T-helper 1 cell treated with Interleukin-12 subunit alpha and Interleukin-12 subunit beta and Interleukin-4 antibody, amounts not matched to agents 30 ng/mL and 1 ng/mL, for 36 hours (primary cell): ENCODE measurements around the gene FNDC5. TPM values are rescaled to one million over a fixed set of nuclear protein-coding genes. Genes with fewer than 3 reads are reported as not detected.

Source experiments
- intact Hi-C: fragments of 100-400 bp; cut with micrococcal nuclease; formaldehyde crosslinking; loops from one replicate; pipeline ENCODE4 v1.15.1; 2024
- total RNA-seq: library from RNA; stranded (reverse); gene quantifications from 2 replicates; pipeline ENCODE4 v1.2.3, GENCODE V29; 2022

The FNDC5 gene
- total RNA-seq, 1 donor from 2014 or later, result not detected

DNA sequence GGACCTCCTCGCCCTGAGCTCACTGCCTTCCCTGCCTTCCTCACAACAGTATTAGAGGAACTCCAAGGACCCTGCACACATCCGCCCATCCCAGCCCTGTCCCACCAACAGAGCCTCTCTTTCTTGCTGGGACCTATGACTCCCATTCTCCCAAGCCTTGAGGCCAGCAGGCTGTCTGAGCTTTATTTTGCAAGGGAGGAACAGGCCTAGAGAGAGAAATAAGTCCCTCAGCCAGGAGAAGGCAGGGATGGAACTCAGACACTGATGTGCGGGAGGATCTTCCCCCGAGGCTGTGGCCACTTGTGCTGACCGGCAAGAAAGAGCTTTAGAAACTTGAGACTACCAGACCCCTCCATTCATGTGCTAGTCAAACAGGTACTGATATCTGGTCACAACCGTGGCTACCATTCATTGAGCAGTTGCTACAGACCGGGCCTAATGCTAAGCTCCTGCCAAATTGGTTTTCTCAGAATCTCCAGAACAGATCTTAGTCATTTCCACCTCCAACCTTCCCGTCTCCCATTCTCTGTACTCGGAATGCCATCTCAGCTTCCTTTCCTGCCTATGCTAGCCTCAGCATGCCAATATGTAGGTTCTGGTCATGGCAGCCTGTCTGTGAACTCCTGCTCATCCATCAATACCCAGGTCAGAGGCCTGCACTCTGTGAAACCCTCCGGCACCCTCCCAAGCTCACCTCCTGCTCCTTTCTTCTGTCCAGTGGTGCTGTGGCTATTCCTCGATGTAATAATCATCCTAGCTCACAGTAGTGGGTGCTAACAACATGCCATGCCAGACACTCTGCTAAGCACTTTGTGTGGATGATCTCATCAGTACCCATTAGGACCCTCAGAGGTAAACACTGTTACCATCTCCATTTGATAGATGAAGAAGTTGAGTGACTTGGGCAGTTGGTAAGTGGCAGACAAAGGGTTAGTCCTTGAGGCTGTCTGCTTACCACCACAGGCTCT is 26.7 kb upstream of the FNDC5 start:
- intact Hi-C loops, result no loop called here

DNA sequence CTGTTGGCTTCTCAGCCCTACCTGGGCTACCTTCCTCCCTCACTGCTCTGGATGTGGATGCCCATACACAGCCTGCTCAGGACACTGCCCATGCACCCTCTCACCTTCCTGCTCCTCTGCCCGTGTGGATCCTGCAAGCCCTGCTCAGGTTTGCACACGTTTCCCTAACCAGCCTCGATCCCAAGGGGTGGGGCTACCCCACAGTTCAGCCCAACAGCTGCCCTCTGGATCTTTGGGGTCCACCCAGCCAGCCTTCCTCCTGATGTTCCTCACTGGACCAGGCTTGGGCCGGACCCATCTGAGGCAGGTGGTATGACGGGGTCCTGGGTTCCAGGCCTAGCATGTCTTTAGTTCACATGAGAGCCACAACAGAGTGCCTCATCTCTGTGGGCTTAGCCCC is 25.7 kb upstream of the FNDC5 start:
- intact Hi-C loops, result no loop called here

DNA sequence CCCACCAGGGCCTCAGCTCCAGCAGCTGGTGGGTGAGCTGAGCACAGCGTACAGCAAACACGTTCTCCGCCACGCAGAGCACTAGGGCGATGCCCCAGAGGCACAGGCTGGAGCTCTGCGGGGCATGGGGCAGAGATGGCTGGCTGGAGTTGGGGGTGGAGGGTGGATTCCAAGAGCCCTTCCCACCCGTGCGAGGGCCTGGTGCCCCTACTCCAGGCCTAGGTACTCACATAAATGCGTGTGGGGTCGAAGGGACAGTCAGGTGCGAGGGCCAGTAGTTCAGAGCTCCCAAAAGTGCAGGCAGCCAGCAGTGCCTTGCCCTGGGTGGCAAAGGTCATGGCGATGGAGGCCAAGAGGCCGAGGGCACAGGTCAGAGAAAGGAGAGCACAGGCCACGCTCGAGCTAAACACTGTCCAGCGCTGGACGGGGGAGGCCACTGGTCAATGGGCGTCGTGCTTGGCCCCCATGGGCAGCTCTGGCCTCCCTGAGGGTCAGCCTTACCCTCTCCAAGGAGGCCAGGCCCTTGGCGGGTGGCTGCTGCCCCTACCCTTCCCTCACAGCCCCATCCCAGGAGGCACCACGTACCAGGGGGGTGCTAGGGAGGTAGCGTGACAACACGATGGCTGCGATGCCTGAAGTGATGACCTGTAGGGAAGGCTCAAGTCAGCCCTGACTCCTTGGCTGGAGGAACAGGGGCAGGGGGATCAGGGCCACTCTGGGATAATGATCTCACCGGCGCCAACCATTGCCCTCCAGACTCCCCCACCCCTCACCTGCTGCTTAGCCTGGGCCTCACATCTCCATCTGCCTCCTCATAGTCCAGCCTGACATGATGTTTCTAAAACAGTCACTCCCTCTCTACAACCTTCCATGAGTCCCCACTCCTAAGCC is 24.9 kb upstream of the FNDC5 start:
- intact Hi-C loops, result no loop called here

GRCh38 chr1:32894681-32895080 is 24.0 kb upstream of the FNDC5 start:
- intact Hi-C loops, result no loop called here

GRCh38 chr1:32894019-32894600 is 23.4 kb upstream of the FNDC5 start:
- intact Hi-C loops, result no loop called here

DNA sequence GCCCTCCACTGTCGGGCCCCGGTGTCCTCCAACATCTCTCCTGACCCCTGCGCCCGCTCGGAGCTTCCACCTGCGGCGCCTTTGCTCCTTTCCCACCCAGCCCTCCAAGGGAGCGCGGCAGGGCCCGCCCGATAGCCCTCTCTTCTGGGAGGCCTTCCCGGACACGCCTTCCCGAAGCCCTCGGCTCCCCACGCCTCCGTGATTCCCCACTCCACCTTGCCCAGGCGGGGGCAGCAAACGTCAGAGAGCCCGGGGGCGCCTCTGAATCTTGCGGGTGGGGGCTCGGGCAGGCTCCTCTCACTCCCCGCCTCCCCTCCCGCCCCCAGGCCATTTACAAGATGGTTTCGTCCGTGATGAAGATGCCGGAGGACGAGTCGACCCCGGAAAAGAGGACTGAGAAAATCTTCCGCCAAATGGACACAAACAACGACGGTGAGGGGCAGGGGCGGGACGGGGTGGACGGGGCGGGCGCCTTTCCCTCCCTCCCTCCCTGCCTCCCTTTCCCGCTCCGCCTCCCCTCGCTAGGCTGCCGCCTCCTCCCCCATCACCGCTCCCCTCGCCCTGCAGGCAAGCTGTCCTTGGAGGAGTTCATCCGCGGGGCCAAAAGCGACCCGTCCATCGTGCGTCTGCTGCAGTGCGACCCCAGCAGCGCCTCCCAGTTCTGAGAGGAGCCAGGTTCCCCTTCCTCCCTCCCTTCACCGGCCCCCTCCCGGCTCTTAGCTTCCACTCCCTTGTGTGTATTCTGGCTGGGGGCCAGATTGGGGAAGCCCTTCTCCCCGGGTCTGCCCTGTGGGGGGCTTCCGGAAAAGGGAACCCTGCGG is 22.7 kb upstream of the FNDC5 start:
- intact Hi-C loops, result no loop called here

- intact Hi-C loops, result no loop called here
Measured at GRCh38 chr1:32892368-32893197, 21.9 kb upstream of the FNDC5 start.

- intact Hi-C loops, result no loop called here
Measured at GRCh38 chr1:32891630-32892029, 20.9 kb upstream of the FNDC5 start.

DNA sequence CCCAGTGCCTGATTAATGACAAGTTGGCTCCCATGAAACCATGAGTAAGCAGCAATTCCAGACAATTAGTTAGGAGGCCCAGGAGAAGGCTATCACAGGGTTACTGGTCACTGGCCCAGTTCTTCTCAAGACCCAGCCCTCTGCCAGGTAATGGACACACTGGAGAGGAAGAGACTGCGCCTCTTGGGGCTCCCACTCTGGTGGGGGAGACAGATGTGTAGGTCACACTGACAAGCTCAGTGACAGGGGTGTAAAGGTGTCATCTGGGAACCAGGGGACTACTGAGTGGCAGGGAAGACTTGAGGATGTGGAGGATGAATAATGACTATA is 20.5 kb upstream of the FNDC5 start:
- intact Hi-C loops, result no loop called here

DNA sequence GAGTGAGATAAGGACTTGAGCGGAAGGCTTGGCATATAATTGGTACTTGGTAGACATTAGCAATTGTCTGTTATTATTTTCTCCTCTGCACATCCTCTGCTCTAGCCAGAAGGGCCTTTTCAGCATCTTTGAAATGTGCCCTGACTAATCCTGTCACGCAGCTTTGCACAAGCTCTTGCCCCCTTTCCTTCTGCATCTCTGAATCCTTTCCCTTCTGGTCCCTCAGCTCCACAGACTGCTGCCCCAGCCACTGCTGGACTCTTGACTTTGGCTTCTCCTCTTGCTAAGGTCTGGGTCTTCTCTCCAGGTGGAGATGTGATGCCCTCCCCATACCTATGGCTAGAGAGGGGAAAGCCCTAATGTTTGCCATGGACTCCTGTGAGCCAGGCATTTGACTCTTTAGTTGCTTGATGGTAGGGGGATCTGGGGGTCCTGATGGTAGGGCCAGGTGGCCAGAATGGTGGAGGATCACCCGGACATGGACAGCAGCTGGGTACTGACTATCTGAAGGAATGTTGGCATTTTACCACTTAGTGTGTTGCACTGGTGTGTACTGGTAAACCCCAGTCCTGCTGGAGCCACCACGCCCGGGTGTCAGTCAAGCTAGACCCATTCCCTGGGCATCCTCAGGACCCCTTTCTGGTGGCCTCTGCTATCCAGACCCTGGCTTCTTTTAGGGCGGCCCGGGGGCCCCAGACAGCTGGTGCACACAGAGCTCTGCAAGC is 20.0 kb upstream of the FNDC5 start:
- intact Hi-C loops, result no loop called here

GRCh38 chr1:32889731-32890278 is 19.1 kb upstream of the FNDC5 start:
- intact Hi-C loops, result no loop called here

DNA sequence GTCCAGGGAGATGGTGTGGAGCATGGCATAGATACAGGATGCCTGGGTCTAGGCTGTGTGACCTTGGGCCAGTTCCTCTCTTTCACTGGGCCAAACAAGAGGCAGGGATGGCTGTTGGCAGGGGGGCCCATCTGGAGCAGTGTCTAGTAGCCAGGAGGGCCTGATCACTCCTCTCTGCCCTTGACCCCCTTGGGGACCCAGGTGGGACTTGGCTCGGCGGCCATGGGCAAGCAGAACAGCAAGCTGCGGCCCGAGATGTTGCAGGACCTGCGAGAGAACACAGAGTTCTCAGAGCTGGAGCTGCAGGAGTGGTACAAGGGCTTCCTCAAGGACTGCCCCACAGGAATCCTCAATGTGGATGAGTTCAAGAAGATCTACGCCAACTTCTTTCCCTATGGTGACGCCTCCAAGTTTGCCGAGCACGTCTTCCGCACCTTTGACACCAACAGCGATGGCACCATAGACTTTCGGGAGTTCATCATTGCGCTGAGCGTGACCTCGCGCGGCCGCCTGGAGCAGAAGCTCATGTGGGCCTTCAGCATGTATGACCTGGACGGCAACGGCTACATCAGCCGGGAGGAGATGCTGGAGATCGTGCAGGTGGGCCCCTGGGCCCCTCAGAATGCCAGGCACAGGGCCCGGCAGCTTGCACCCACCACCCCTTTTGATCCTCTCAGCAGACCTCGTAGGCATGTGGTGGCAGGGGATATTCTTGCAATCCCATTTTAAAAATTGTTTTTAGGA is 18.1 kb upstream of the FNDC5 start:
- intact Hi-C loops, result no loop called here

DNA sequence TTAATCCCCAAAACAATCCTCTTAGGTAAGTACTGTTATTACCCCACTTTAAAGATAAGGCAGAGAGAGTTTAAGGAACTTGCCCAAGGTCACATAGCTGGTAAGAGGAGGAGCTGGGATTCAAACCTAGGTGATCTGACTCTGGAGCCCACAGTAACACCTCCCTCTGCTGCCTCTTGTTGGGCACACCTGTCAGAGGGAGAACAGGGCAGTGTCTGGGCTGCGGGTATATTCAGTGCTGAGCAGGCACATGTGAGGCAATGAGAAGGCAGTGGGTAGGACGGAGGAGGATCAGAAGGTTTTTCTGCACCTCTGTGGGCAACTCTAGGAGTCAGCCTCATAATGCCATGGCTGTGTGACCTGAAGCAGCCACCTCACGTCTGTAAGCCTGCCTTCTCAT is 17.4 kb upstream of the FNDC5 start:
- intact Hi-C loops, result no loop called here

GRCh38 chr1:32887623-32888022 is 16.9 kb upstream of the FNDC5 start:
- intact Hi-C loops, result no loop called here

DNA sequence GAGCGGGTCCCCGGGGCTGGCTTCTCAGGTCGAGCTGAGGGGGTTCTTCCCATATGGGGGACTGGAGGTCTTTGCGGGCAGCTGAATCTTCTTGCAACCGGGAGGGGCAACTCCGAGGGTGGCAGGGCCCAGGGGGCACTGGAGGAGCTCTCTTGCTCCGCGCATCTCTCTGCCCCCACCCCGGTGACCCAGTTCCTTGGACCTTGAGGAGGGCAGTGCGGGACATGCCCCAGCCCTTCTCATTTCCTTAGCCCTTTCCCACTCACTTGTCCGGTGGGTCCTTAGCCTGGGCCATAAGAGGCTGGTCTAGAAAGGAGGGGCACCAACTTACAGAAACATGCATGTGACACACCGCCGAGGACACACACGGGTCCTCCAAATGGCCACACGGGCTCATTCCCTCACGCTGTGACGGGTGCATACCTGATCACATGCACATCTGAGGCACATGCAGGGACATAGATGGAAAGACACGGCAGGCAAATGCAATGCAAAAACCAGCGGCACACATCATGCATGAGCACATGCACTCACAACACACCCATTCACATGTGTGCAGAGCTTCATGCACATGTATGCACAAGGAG is 16.2 kb upstream of the FNDC5 start:
- intact Hi-C loops, result no loop called here

GRCh38 chr1:32886004-32886827 is 15.5 kb upstream of the FNDC5 start, which contains the start of gene HPCA:
HPCA (plus strand) TSS chr1:32886491; CDS start chr1:32888899, 2,408 bp downstream.
- intact Hi-C loops, result no loop called here

GRCh38 chr1:32885676-32886003 is 14.9 kb upstream of the FNDC5 start:
- intact Hi-C loops, result no loop called here
